Spleen (tissue), 11 donors: Measurements from ENCODE around the gene TAS1R3. TPM values are rescaled to one million over a fixed set of nuclear protein-coding genes. Genes with fewer than 3 reads are reported as not detected.

Experiments
- DNase-seq: peaks from one replicate; pipeline ENCODE4 v3.0.0-alpha.2; 2020
- H3K27ac ChIP-seq, 8 donors: fragments of 200-600 bp; sonication (generic) in 7 of 8; 1 replicate in 4 of 8; 2 replicates in 4 of 8; pipeline versions ENCODE4 v1.5.0 to v1.8.0; 2016 to 2021; ENCODE audit warnings: inconsistent platforms in 4 of 8, mild to moderate bottlenecking in 4 of 8, moderate library complexity in 1 of 8
- H3K27me3 ChIP-seq, 7 donors: fragments of 200-600 bp; sonication (generic) in 6 of 7; replicated peaks in 1 of 7; 1 replicate in 4 of 7; 2 replicates in 3 of 7; pipeline versions ENCODE4 v1.5.0 to v1.8.0; 2016 to 2021; ENCODE audit warnings: inconsistent platforms in 3 of 7, mild to moderate bottlenecking in 1 of 7
- H3K36me3 ChIP-seq, 6 donors: fragments of 200-600 bp; sonication (generic) in 5 of 6; 1 replicate in 4 of 6; 2 replicates in 2 of 6; pipeline versions ENCODE4 v1.5.0 to v1.8.0; 2016 to 2021; ENCODE audit warnings: inconsistent platforms in 2 of 6
- H3K4me1 ChIP-seq, 6 donors: fragments of 200-600 bp; sonication (generic) in 5 of 6; 1 replicate in 3 of 6; 2 replicates in 3 of 6; pipeline versions ENCODE4 v1.5.0 to v1.8.0; 2016 to 2021; ENCODE audit warnings: inconsistent platforms in 3 of 6
- H3K4me3 ChIP-seq, 8 donors: fragments of 200-600 bp; sonication (generic) in 7 of 8; 1 replicate in 4 of 8; 2 replicates in 4 of 8; pipeline versions ENCODE4 v1.5.0 to v1.8.0; 2016 to 2021; ENCODE audit warnings: inconsistent platforms in 4 of 8, mild to moderate bottlenecking in 4 of 8, moderate library complexity in 2 of 8
- H3K9me3 ChIP-seq, 8 donors: fragments of 200-600 bp; sonication (generic) in 7 of 8; 1 replicate in 4 of 8; 2 replicates in 4 of 8; pipeline versions ENCODE4 v1.5.0 to v1.8.0; 2016 to 2021; ENCODE audit warnings: inconsistent platforms in 4 of 8
- POLR2A ChIP-seq, 3 donors: fragments of 450-650 bp; IDR thresholded peaks; one replicate each; pipeline ENCODE4 v1.5.1; 2017; ENCODE audit warnings: antibody characterized with exemption in 3 of 3, mild to moderate bottlenecking in 1 of 3
- POLR2AphosphoS5 ChIP-seq, 3 donors: sonication (generic); formaldehyde crosslinking; IDR thresholded peaks; one replicate each; pipeline ENCODE4 v1.5.1; 2017; ENCODE audit warnings: antibody characterized with exemption in 3 of 3
- WGBS, 5 donors: extraction: QIAGEN DNeasy Blood & Tissue Kit in 3 of 5; methylation state at CpG; one replicate each; pipeline versions ENCODE4 v1.1.5 to v1.1.7; 2013 to 2018; 5-methylcytosine and 5-hydroxymethylcytosine counted together
- intact Hi-C: fragments of 100-400 bp; cut with DNase I; formaldehyde crosslinking; loops from one replicate; pipeline ENCODE4 v1.15.0; 2023; ENCODE audit warnings: low total_unique reads
- polyA plus RNA-seq, 3 donors: library from polyadenylated mRNA; stranded (reverse); fragments of 200-250 nt; gene quantifications; one replicate each; pipeline ENCODE4 v1.2.1, GENCODE V29; 2013
- total RNA-seq, 7 donors: library from RNA; depleted of rRNA in 3 of 7; stranded (reverse); fragments of >200 nt in 3 of 7; fragmentation: NEBNext Ultra II Directional in 4 of 7; extraction: Animal tissue kit (Norgen Biotek cat#: 25700) in 4 of 7; gene quantifications; one replicate each; pipeline versions ENCODE4 v1.1.0 to v1.2.1, GENCODE V29; 2016 to 2021
- TF ChIP-seq, protein P1 (sequence below), 11 experiments: fragments of 200-600 bp in 7 of 11; fragments of 450-650 bp in 4 of 11; sonication (generic) in 4 of 11; IDR thresholded peaks in 8 of 11; conservative IDR thresholded peaks in 3 of 11; 1 replicate in 7 of 11; 2 replicates in 4 of 11; pipeline versions ENCODE4 v1.4.0 to v1.8.0; 2016 to 2021; ENCODE audit warnings: antibody characterized with exemption in 11 of 11, inconsistent platforms in 4 of 11, mild to moderate bottlenecking in 1 of 11
- donor health status: healthy with polysubstance abuse.
- donor health status: DM: no; HTN: no; CAD: no; lungs with moderate emphysema.
- donor health status: DM: no; HTN: no; CAD: no.
- donor health status: Bipolar disorder and iron deficiency.
- donor health status: healthy.
- donor health status: DM: no; HTN: no; CAD: no.
- donor health status: DM: yes; HTN: yes; CAD: no.

The TAS1R3 gene
- total and polyA plus RNA-seq, 10 donors: 0.23 to 5.9 (median 2.2) TPM

DNA sequence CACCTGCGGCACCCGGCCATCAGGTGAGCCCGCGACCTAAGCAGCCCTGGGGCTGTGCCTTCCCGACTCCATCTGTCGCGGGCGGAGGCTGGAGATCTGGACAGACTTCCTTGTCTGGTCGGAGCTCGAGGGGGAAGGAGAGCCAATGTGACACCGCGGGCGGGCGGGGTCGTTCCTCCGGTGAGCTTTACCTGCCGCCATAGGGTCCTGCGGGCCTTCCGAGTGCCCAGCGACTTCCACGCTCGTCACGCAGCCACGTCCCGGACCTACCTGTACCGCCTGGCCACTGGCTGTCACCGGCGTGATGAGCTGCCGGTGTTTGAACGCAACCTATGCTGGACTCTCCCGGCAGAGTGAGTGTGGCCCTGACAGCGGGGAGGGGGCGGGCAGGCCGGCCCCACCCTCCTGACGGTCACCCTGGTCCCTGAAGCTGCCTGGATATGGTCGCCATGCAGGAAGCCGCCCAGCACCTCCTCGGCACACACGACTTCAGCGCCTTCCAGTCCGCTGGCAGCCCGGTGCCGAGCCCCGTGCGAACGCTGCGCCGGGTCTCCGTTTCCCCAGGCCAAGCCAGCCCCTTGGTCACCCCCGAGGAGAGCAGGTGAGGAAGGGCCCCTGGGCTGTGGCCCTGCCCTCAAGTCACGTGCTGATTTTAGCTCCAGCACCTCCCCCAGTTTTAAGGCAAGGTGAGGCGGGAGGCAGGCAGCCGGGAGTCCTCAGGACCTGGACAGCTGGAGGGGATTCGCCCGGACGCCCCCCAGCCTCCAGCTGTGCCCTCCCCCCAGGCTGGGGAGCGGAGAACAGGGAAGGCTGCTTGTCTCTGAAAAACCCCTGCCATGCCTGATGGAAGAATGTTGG lies 21.6 kb upstream of the TAS1R3 start:
- DNase-seq: no peak
- peaks cover 38 to 56% (median 46%) of the 10 kb centered on the region in 6 donors for H3K4me1 ChIP-seq
- peaks cover 0 to 49% (median 38%) of the 10 kb centered on the region in 6 donors for H3K36me3 ChIP-seq
- TF ChIP-seq POLR2AphosphoS5 (IDR thresholded peaks at IDR 0.05): peak in 2 of 3 donors; percentile 18 to 64
- TF ChIP-seq, protein P1, sequence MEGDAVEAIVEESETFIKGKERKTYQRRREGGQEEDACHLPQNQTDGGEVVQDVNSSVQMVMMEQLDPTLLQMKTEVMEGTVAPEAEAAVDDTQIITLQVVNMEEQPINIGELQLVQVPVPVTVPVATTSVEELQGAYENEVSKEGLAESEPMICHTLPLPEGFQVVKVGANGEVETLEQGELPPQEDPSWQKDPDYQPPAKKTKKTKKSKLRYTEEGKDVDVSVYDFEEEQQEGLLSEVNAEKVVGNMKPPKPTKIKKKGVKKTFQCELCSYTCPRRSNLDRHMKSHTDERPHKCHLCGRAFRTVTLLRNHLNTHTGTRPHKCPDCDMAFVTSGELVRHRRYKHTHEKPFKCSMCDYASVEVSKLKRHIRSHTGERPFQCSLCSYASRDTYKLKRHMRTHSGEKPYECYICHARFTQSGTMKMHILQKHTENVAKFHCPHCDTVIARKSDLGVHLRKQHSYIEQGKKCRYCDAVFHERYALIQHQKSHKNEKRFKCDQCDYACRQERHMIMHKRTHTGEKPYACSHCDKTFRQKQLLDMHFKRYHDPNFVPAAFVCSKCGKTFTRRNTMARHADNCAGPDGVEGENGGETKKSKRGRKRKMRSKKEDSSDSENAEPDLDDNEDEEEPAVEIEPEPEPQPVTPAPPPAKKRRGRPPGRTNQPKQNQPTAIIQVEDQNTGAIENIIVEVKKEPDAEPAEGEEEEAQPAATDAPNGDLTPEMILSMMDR (IDR thresholded peaks at IDR 0.05 in 8 of 11, conservative IDR thresholded peaks at IDR 0.05 in 3 of 11): no peak
- H3K4me3 ChIP-seq: peak overlapping the region; percentile 82 to 97 (median 86)
- intact Hi-C loops: no loop called here
- whole genome bisulfite sequencing, 5 donors: 34 to 81% (median 49%) methylated on average over 35 to 57 of the region's 57 CpGs
- no peaks in the 10 kb centered on the region for H3K27me3 ChIP-seq
- H3K27ac ChIP-seq: peak overlapping the region in 6 of 8 donors; percentile 97 to 99 (median 98)
- no peaks in the 10 kb centered on the region for H3K9me3 ChIP-seq

DNA sequence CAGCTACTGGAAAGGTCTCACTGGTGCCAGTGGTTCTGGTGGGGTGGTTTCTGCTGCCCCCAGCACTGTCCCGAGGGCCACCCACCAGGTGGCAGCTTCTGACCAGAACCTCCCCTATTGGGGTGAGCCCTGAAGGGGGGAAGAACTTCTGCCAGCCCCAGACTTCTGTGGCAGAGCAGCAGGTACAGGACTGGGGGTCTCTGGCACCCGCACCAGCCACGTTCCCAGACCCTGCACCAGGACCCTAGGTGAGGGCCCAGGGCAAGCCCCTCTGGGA lies 21.0 kb upstream of the TAS1R3 start:
- Histone ChIP-seq H3K9me3 (no peaks in the 10 kb centered on the region), H3K27ac (peak overlapping the region in 2 of 8 donors; percentile 97 to 99), H3K27me3 (no peaks in the 10 kb centered on the region), H3K36me3 (peaks cover 0 to 55% (median 44%) of the 10 kb centered on the region in 6 donors), H3K4me1 (peaks cover 33 to 50% (median 40%) of the 10 kb centered on the region in 6 donors), H3K4me3 (peak overlapping the region in 1 of 8 donors; percentile 97)
- 80 to 92% (median 83%) methylated on average over 1 to 3 of the region's 3 CpGs; no CpG with 5 or more reads in 1 of the 5 donors for WGBS, 5 donors
- TF ChIP-seq POLR2AphosphoS5 (IDR thresholded peaks at IDR 0.05): peak in 1 of 3 donors; percentile 1
- TF ChIP-seq, protein P1 (IDR thresholded peaks at IDR 0.05 in 8 of 11, conservative IDR thresholded peaks at IDR 0.05 in 3 of 11): no peak
- no peak for DNase-seq
- intact Hi-C loops: no loop called here

DNA sequence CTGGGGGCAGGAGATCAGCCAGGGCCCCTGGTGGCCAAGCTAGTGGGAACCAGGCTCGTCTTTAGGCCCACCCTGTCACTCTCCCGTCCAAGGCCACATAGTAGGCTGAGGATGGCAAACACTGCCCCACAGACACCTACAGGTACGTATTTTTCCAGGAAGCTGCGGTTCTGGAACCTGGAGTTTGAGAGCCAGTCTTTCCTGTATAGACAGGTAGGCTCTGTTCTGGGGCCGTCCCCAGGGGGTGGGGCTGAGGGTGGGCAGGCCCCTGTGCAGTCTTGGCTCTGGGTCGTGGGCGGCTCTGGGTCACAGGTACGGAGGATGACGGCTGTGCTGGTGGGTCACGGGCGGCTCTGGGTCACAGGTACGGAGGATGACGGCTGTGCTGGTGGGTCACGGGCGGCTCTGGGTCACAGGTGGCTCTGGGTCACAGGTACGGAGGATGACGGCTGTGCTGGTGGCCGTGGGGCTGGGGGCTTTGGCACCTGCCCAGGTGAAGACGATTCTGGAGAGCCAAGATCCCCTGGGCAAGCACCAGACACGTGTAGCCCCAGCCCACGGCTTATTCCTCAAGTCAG lies 20.5 kb upstream of the TAS1R3 start:
- peaks cover 0 to 59% (median 46%) of the 10 kb centered on the region in 6 donors for H3K36me3 ChIP-seq
- intact Hi-C loops: no loop called here
- WGBS, 5 donors: 83 to 93% (median 90%) methylated on average over 18 to 21 of the region's 21 CpGs
- H3K4me1 ChIP-seq: peaks cover 28 to 45% (median 35%) of the 10 kb centered on the region in 6 donors
- no peak overlapping the region for H3K4me3 ChIP-seq
- TF ChIP-seq, protein P1 (IDR thresholded peaks at IDR 0.05 in 8 of 11, conservative IDR thresholded peaks at IDR 0.05 in 3 of 11): no peak
- TF ChIP-seq POLR2A (IDR thresholded peaks at IDR 0.05) (no peak), POLR2AphosphoS5 (IDR thresholded peaks at IDR 0.05) (no peak)
- no peaks in the 10 kb centered on the region for H3K9me3 ChIP-seq
- DNase-seq: no peak
- peak overlapping the region in 1 of 8 donors; percentile 97 for H3K27ac ChIP-seq
- no peaks in the 10 kb centered on the region for H3K27me3 ChIP-seq
